Activated naive CD8-positive, alpha-beta T cell treated with anti-CD3 and anti-CD28 coated beads, Interleukin-2, amount 50 U/mL, for 16 hours (primary cell): ENCODE results near the gene PCDHA10.
"Not testable (repeated sequence)": the region's sequence is repeated elsewhere in the genome, so short reads cannot be mapped to it uniquely, and the experiment has no call there.

ENCODE experiments used
- DNase-seq: peaks from one replicate; pipeline ENCODE4 v3.0.0-alpha.2; 2020; ENCODE audit warnings: low read depth, low spot score

PCDHA10 gene, protein sequence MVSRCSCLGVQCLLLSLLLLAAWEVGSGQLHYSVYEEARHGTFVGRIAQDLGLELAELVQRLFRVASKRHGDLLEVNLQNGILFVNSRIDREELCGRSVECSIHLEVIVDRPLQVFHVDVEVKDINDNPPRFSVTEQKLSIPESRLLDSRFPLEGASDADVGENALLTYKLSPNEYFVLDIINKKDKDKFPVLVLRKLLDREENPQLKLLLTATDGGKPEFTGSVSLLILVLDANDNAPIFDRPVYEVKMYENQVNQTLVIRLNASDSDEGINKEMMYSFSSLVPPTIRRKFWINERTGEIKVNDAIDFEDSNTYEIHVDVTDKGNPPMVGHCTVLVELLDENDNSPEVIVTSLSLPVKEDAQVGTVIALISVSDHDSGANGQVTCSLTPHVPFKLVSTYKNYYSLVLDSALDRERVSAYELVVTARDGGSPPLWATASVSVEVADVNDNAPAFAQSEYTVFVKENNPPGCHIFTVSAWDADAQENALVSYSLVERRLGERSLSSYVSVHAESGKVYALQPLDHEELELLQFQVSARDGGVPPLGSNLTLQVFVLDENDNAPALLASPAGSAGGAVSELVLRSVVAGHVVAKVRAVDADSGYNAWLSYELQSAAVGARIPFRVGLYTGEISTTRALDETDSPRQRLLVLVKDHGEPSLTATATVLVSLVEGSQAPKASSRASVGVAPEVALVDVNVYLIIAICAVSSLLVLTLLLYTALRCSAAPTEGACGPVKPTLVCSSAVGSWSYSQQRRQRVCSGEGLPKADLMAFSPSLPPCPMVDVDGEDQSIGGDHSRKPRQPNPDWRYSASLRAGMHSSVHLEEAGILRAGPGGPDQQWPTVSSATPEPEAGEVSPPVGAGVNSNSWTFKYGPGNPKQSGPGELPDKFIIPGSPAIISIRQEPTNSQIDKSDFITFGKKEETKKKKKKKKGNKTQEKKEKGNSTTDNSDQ

DNA sequence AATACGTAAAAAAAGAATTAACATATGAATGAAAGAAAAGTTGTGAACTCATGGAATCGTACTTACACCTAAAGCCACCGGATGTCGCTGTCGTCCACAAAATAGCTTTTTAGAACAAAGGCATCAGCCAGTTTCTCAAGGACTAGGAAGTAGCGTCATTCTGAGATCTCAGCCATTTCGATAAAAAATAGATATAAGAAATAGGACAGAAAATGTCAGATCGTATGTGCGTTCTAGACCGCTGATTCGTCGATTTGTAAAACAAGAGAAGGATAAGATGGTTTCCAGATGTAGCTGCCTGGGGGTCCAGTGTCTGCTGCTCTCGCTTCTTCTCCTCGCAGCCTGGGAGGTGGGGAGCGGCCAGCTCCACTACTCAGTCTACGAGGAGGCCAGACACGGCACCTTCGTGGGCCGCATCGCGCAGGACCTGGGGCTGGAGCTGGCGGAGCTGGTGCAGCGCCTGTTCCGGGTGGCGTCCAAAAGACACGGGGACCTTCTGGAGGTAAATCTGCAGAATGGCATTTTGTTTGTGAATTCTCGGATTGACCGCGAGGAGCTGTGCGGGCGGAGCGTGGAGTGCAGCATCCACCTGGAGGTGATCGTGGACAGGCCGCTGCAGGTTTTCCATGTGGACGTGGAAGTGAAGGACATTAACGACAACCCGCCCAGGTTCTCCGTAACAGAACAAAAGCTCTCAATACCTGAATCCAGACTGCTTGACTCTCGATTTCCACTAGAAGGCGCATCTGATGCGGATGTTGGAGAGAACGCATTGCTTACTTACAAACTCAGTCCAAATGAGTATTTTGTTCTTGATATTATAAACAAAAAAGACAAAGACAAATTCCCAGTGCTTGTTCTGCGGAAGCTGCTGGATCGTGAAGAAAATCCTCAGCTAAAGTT is at the start of gene PCDHA10:
Gene PCDHA10, plus strand, starts transcription at position 126 of the 903 bp plus-strand sequence. Its CDS starts 152 bp downstream, at position 278.
- DNase-seq = no peak

DNA sequence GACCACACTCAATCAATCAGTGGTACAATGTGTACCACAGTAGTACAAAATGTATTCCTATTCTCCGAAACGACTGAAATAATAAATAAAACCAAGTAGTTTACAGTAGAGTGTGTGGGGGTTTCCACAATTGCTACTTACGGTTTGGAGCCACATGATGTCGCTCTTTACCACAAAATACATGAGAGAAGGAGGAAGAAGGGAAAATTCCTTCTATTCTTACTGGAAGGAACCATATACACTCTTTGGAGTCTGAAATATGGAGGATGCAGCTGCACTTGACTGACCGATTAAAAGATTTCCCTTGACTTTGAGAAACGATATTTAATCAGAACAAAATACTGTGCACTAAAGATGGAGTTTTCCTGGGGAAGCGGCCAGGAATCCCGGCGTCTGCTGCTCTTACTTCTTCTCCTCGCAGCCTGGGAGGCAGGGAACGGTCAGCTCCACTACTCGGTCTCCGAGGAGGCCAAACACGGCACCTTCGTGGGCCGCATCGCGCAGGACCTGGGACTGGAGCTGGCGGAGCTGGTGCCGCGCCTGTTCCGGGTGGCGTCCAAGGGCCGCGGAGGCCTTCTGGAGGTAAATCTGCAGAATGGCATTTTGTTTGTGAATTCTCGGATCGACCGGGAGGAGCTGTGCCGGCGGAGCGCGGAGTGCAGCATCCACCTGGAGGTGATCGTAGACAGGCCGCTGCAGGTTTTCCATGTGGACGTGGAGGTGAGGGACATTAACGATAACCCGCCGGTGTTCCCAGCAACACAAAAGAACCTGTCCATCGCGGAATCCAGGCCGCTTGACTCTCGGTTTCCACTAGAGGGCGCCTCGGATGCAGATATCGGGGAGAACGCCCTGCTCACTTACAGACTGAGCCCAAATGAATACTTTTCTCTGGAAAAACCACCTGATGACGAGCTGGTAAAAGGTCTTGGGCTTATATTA is 48.6 kb upstream of the PCDHA10 start, which contains the start of gene PCDHA4:
Gene PCDHA4, plus strand, starts transcription at position 235 of the 942 bp plus-strand sequence.
- no peak for DNase-seq

DNA sequence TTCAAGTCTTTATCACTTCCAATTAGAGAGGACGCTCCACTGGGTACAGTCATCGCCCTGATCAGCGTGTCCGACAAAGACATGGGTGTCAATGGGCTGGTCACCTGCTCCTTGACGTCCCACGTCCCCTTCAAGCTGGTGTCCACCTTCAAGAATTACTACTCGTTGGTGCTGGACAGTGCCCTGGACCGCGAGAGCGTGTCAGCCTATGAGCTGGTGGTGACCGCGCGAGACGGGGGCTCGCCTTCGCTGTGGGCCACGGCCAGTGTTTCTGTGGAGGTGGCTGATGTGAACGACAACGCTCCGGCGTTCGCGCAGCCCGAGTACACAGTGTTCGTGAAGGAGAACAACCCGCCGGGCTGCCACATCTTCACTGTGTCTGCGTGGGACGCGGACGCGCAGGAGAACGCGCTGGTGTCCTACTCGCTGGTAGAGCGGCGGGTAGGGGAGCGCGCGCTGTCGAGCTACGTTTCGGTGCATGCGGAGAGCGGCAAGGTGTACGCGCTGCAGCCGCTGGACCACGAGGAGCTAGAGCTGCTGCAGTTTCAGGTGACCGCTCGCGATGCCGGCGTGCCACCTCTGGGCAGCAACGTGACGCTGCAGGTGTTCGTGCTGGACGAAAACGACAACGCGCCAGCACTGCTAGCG is 47.3 kb upstream of the PCDHA10 start:
- not testable (repeated sequence) for DNase-seq

DNA sequence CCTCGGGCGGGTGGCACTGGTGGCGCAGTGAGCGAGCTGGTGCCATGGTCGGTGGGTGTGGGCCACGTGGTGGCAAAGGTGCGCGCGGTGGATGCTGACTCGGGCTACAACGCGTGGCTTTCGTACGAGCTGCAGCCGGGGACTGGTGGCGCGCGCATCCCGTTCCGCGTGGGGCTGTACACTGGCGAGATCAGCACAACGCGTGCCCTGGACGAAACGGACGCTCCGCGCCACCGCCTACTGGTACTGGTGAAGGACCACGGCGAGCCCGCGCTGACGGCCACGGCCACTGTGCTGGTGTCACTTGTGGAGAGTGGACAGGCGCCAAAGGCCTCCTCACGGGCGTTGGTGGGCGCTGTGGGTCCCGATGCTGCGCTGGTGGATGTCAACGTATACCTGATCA is 46.8 kb upstream of the PCDHA10 start:
- DNase-seq = no peak

DNA sequence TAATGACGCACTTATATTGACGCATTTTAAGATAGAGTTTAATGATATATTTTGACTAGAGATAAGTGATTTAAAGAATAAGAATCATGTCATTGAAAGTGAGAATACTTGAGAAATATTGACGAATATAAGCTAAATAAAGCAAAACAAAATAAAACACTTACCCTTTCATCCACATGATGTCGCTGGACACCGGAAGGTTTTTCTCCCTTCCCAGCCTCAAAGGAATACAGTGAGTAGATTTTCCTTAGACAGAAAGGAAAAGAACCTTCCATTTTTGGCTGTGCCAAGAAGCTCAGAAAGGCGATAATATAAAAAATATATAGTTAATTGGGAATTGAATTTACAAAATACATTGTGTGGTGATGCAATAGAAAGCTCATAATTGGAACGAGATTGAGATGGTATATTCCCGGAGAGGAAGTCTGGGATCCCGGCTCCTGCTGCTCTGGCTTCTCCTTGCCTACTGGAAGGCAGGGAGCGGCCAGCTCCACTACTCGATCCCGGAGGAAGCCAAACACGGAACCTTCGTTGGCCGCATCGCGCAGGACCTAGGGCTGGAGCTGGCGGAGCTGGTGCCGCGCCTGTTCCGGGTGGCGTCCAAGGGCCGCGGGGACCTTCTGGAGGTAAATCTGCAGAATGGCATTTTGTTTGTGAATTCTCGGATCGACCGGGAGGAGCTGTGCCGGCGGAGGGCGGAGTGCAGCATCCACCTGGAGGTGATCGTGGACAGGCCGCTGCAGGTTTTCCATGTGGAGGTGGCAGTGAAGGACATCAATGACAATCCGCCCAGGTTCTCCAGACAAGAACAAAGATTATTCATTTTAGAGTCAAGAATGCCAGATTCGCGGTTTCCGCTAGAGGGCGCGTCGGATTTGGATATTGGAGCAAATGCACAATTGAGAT is 34.1 kb upstream of the PCDHA10 start, which contains the start of gene PCDHA5:
Gene PCDHA5, plus strand, starts transcription at position 239 of the 906 bp plus-strand sequence.
- DNase-seq = no peak

DNA sequence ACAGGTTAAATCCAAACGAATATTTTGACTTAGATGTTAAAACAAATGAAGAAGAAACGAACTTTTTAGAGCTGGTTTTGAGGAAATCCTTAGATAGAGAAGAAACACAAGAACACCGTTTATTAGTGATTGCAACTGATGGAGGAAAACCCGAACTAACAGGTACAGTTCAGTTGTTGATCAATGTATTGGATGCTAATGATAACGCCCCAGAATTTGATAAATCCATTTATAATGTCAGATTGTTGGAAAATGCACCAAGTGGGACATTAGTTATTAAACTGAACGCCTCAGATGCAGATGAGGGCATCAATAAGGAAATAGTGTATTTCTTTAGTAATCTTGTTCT is 33.4 kb upstream of the PCDHA10 start:
- no peak for DNase-seq

DNA sequence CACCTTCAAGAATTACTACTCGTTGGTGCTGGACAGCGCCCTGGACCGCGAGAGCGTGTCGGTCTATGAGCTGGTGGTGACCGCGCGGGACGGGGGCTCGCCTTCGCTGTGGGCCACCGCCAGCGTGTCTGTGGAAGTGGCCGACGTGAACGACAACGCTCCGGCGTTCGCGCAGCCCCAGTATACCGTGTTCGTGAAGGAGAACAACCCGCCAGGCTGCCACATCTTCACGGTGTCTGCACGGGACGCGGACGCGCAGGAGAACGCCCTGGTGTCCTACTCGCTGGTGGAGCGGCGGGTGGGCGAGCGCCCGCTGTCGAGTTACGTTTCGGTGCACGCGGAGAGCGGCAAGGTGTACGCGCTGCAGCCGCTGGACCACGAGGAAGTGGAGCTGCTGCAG is 32.7 kb upstream of the PCDHA10 start:
- not testable (repeated sequence) for DNase-seq

DNA sequence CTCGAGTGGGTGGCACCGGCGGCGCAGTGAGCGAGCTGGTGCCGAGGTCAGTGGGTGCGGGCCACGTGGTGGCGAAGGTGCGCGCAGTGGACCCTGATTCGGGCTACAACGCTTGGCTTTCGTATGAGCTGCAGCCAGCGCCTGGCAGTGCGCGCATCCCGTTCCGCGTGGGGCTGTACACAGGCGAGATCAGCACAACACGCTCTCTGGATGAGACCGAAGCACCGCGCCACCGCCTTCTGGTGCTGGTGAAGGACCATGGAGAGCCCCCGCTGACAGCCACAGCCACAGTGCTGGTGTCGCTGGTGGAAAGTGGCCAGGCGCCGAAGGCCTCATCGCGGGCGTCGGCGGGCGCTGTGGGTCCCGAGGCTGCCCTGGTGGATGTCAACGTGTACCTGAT is 32.2 kb upstream of the PCDHA10 start:
- no peak for DNase-seq

DNA sequence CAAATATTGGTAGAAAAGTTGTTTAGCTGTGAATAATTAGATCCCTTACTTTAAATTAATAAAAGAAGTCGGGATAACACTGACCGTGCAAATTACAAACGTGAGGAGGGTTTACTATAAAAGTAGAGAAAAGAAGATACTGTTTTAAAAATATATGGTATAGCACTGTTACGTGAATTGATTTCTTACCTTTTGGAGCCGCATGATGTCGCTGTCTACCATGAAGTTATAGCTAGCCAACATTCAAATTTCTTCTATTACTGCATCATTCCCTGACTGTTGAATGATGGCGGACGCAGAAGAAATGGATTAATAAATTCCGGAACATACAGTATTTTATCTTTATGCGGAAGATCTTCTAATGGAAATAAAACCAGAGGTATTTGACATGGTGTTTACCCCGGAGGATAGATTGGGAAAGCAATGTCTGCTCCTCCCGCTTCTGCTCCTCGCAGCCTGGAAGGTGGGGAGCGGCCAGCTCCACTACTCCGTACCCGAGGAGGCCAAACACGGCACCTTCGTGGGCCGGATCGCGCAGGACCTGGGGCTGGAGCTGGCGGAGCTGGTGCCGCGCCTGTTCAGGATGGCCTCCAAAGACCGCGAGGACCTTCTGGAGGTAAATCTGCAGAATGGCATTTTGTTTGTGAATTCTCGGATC is 27.9 kb upstream of the PCDHA10 start, which contains the start of gene PCDHA6:
Gene PCDHA6, plus strand, starts transcription at position 257 of the 658 bp plus-strand sequence. Its CDS starts 132 bp downstream, at position 389.
- DNase-seq = no peak

DNA sequence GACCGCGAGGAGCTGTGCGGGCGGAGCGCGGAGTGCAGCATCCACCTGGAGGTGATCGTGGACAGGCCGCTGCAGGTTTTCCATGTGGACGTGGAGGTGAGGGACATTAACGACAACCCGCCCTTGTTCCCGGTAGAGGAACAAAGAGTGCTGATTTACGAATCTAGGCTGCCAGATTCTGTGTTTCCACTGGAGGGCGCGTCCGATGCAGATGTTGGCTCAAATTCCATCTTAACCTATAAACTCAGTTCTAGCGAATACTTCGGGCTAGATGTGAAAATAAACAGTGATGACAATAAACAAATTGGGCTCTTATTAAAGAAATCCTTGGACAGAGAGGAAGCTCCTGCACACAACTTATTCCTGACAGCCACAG is 27.3 kb upstream of the PCDHA10 start:
- DNase-seq = no peak

DNA sequence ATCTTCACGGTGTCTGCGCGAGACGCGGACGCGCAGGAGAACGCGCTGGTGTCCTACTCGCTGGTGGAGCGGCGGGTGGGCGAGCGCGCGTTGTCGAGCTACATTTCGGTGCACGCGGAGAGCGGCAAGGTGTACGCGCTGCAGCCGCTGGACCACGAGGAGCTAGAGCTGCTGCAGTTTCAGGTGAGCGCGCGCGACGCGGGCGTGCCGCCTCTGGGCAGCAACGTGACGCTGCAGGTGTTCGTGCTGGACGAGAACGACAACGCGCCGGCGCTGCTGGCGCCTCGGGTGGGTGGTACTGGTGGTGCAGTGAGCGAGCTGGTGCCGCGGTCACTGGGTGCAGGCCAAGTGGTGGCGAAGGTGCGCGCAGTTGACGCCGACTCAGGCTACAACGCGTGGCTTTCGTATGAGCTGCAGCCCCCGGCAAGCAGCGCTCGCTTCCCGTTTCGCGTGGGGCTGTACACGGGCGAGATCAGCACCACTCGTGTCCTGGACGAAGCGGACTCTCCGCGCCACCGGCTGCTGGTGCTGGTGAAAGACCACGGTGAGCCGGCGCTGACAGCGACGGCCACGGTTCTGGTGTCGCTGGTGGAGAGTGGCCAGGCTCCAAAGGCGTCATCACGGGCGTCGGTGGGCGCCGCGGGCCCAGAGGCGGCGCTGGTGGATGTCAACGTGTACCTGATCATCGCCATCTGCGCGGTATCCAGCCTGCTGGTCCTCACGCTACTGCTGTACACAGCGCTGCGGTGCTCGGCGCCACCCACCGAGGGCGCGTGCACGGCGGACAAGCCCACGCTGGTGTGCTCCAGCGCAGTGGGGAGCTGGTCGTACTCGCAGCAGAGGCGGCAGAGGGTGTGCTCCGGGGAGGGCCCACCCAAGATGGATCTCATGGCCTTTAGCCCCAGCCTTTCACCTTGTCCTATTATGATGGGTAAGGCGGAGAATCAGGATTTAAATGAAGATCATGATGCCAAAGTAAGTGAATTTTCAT is 25.9 kb upstream of the PCDHA10 start:
- DNase-seq = not testable (repeated sequence)

DNA sequence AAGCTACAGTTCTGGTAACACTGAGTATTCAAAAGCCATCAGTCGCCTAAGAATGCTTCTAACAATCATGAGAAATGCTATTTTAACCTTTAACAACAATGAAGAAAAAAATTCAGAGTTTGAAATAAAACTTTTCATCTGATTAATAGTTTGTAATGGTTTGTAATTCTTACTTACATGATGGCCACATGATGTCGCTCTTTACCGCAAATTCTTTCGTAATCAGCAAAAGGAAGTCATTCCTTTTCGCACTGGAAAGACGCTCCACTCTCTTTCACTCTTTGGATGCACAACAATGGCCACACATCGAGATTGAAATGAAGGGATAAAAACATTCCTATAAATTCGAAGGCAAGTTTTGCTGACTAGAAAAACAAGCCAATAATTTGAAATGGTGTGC is 21.7 kb upstream of the PCDHA10 start, which contains the start of gene PCDHA7:
Gene PCDHA7, plus strand, starts transcription at position 277 of the 400 bp plus-strand sequence. Its CDS starts 115 bp downstream, at position 392.
- no peak for DNase-seq

DNA sequence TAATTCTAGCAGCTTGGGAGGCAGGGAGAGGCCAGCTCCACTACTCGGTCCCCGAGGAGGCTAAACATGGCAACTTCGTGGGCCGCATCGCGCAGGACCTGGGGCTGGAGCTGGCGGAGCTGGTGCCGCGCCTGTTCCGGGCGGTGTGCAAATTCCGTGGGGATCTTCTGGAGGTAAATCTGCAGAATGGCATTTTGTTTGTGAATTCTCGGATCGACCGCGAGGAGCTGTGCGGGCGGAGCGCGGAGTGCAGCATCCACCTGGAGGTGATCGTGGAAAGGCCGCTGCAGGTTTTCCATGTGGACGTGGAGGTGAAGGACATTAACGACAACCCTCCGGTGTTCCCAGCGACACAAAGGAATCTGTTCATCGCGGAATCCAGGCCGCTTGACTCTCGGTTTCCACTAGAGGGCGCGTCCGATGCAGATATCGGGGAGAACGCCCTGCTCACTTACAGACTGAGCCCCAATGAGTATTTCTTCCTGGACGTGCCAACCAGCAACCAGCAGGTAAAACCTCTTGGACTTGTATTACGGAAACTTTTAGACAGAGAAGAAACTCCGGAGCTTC is 21.2 kb upstream of the PCDHA10 start:
- DNase-seq = not testable (repeated sequence)

DNA sequence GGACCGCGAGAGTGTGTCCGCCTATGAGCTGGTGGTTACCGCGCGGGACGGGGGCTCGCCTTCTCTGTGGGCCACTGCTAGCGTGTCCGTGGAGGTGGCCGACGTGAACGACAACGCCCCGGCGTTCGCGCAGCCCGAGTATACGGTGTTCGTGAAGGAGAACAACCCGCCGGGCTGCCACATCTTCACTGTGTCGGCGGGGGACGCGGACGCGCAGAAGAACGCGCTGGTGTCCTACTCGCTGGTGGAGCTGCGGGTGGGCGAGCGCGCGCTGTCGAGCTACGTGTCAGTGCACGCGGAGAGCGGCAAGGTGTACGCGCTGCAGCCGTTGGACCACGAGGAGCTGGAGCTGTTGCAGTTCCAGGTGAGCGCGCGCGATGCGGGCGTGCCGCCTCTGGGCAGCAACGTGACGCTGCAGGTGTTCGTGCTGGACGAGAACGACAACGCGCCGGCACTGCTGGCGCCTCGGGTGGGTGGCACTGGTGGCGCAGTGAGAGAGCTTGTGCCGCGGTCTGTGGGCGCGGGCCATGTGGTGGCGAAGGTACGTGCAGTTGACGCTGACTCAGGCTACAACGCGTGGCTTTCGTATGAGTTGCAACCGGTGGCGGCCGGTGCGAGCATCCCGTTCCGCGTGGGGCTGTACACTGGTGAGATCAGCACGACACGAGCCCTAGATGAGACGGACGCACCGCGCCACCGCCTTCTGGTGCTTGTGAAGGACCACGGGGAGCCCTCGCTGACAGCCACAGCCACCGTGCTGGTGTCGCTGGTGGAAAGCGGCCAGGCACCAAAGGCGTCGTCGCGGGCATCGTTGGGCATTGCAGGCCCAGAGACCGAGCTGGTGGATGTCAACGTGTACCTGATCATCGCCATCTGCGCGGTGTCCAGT is 19.8 kb upstream of the PCDHA10 start:
- no peak for DNase-seq
